Ovary (tissue), 9 donors: ENCODE data around the gene AZU1. TPM values are rescaled to one million over a fixed set of nuclear protein-coding genes. Genes with fewer than 3 reads are reported as not detected.

Source experiments
- DNase-seq, 5 donors: peaks; one replicate each; pipeline ENCODE4 v3.0.0-alpha.2; 2019 to 2020
- H3K27ac ChIP-seq, 2 donors: fragments of 200-600 bp; one replicate each; pipeline versions ENCODE4 v1.5.1 to v1.8.0; 2019 to 2022
- H3K27me3 ChIP-seq: fragments of 200-600 bp; one replicate; pipeline ENCODE4 v1.8.0; 2022
- H3K36me3 ChIP-seq: fragments of 200-600 bp; sonication (generic); one replicate; pipeline ENCODE4 v1.5.1; 2019
- H3K4me1 ChIP-seq: one replicate; pipeline ENCODE4 v1.8.1; 2013; ENCODE audit warnings: mild to moderate bottlenecking, moderate library complexity; ENCODE audit not compliant: insufficient read depth
- H3K4me3 ChIP-seq: fragments of 200-600 bp; sonication (generic); one replicate; pipeline ENCODE4 v1.5.1; 2017
- H3K9me3 ChIP-seq, 2 donors: fragments of 200-600 bp in 1 of 2; sonication (generic) in 1 of 2; one replicate each; pipeline versions ENCODE4 v1.5.1 to v1.8.1; 2013 to 2019; ENCODE audit warnings: mild to moderate bottlenecking in 1 of 2, moderate library complexity in 1 of 2
- EP300 ChIP-seq: sonication (generic); formaldehyde crosslinking; IDR thresholded peaks from one replicate; pipeline ENCODE4 v1.6.1; 2017; ENCODE audit warnings: antibody characterized with exemption
- POLR2A ChIP-seq: fragments of 450-650 bp; IDR thresholded peaks from one replicate; pipeline ENCODE4 v1.6.1; 2017; ENCODE audit warnings: antibody characterized with exemption, mild to moderate bottlenecking, moderate library complexity
- WGBS, 3 donors: extraction: QIAGEN DNeasy Blood & Tissue Kit in 1 of 3; methylation state at CpG; one replicate each; pipeline versions ENCODE4 v1.1.5 to v1.1.7; 2013 to 2017; 5-methylcytosine and 5-hydroxymethylcytosine counted together
- intact Hi-C, 4 donors: fragments of 100-400 bp; cut with DNase I; formaldehyde crosslinking; loops; one replicate each; pipeline versions ENCODE4 v1.11.0 to v1.15.1; 2022 to 2023
- polyA plus RNA-seq, 2 donors: library from polyadenylated mRNA; stranded (reverse); fragments of 200-250 nt in 1 of 2; fragments of 350-450 nt in 1 of 2; fragmentation: Illumina TruSeq in 1 of 2; extraction: RNeasy Lipid Tissue Mini Kit (QIAGEN cat#74804) in 1 of 2; gene quantifications; one replicate each; pipeline ENCODE4 v1.2.3, GENCODE V29; 2013 to 2014
- total RNA-seq, 7 donors: library from RNA; depleted of rRNA in 2 of 7; stranded (reverse); fragments of >200 nt in 2 of 7; fragmentation: NEBNext Ultra II Directional in 3 of 7; extraction: Animal tissue kit (Norgen Biotek cat#: 25700) in 3 of 7; gene quantifications; one replicate each; pipeline versions ENCODE4 v1.1.0 to v1.2.4, GENCODE V29; 2016 to 2023
- TF ChIP-seq, protein P1 (sequence below), 3 donors: fragments of 450-650 bp in 2 of 3; fragments of 200-600 bp in 1 of 3; IDR thresholded peaks; one replicate each; pipeline versions ENCODE4 v1.5.1 to v1.8.0; 2016 to 2022; ENCODE audit warnings: antibody characterized with exemption in 3 of 3, mild to moderate bottlenecking in 1 of 3
- donor health status: DM: no; HTN: no; CAD: no; lungs with moderate emphysema.
- donor health status: DM: no; HTN: no; CAD: no.
- donor health status: Bipolar disorder and iron deficiency.
- donor health status: DM: yes; HTN: yes; CAD: no.
- donor health status: DM: no; HTN: no; CAD: no.
- donor health status: DM: yes; HTN: yes; CAD: no.

AZU1 gene
- total and polyA plus RNA-seq, 9 donors, result 0.11 to 1.0 TPM; not detected in 7

DNA sequence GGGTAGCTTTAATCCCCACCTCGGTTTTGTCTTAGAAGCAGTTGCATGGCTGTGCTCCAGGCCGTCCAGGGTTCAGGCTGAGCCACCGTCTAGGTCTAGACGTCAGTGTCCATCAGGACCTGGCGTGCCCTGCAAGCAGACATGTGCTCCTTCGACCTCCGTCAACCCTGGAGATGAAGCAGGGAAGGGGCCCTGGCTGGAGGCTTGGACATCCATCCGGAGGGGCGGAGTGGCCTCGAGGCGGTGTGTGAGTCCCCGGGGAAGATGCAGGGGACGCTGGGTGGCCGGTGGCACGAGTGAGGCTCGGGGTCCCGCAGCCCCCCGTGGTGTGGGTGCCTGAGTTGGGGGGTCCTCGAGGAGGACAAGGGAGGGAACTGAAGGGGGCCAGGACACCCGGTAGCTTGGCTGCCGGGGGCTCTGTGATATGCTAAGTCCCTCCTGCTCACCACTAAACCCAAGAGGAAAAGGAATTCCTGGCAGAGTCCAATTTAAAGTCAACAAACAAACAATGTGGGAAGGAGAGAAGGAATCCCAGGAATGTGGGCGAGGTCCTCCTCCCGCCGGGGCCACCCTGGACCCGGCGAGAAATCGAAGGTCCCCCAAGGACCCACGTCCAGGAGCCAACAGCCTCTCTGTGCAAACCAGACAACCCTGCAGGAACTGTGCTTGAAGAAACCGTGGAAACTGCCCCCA is 45.3 kb upstream of the AZU1 start:
- no peak for DNase-seq
- no peak overlapping the region for H3K4me3 ChIP-seq
- WGBS, 3 donors, result 20 to 26% (median 25%) methylated on average over 28 to 29 of the region's 29 CpGs

GRCh38 chr19:782878-783668 is 44.6 kb upstream of the AZU1 start:
- H3K9me3 ChIP-seq, result no peaks in the 10 kb centered on the region
- no peak overlapping the region for H3K4me3 ChIP-seq
- TF ChIP-seq EP300 (no peak), POLR2A (no peak)
- TF ChIP-seq, protein P1, sequence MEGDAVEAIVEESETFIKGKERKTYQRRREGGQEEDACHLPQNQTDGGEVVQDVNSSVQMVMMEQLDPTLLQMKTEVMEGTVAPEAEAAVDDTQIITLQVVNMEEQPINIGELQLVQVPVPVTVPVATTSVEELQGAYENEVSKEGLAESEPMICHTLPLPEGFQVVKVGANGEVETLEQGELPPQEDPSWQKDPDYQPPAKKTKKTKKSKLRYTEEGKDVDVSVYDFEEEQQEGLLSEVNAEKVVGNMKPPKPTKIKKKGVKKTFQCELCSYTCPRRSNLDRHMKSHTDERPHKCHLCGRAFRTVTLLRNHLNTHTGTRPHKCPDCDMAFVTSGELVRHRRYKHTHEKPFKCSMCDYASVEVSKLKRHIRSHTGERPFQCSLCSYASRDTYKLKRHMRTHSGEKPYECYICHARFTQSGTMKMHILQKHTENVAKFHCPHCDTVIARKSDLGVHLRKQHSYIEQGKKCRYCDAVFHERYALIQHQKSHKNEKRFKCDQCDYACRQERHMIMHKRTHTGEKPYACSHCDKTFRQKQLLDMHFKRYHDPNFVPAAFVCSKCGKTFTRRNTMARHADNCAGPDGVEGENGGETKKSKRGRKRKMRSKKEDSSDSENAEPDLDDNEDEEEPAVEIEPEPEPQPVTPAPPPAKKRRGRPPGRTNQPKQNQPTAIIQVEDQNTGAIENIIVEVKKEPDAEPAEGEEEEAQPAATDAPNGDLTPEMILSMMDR (IDR thresholded peaks at IDR 0.05), result no peak
- no peaks in the 10 kb centered on the region for H3K36me3 ChIP-seq
- DNase-seq, result no peak
- intact Hi-C loops, result no loop called here
- H3K4me1 ChIP-seq, result peaks cover 4% of the 10 kb centered on the region
- WGBS, 3 donors, result 45 to 54% (median 53%) methylated on average over 30 of the region's 30 CpGs
- no peaks in the 10 kb centered on the region for H3K27me3 ChIP-seq
- no peak overlapping the region for H3K27ac ChIP-seq

More for the DNA sequence above, 45.3 kb upstream of the AZU1 start:
- Histone ChIP-seq H3K27ac (no peak overlapping the region), H3K36me3 (no peaks in the 10 kb centered on the region), H3K27me3 (no peaks in the 10 kb centered on the region), H3K4me1 (peaks cover 4% of the 10 kb centered on the region), H3K9me3 (no peaks in the 10 kb centered on the region)
- TF ChIP-seq EP300 (no peak), POLR2A (no peak)
- TF ChIP-seq, protein P1 (IDR thresholded peaks at IDR 0.05), result no peak
- intact Hi-C loops, result no loop called here

DNA sequence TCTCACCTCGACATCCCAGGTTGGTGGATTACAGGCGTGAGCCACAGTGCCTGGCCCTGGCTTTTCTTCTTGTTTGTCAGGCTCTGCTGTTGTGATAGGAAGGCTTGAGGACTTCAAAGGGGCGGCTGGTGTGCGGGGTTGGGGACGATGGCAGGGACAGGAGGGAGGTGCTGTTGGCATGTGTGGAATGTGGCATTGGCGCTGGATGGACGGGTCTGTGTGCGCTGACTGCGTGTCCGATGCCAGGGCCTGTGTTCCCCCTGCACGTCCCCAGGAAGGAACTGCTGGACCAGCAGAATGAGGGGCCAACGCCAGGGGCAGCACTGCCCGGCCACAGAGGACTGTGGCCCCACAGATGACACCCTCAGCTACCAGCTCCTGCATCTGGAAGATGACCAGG is 43.1 kb upstream of the AZU1 start:
- intact Hi-C loops, result no loop called here
- Histone ChIP-seq H3K27me3 (no peaks in the 10 kb centered on the region), H3K27ac (no peak overlapping the region), H3K9me3 (no peaks in the 10 kb centered on the region), H3K4me1 (peaks cover 4% of the 10 kb centered on the region), H3K4me3 (no peak overlapping the region), H3K36me3 (no peaks in the 10 kb centered on the region)
- TF ChIP-seq, protein P1 (IDR thresholded peaks at IDR 0.05), result no peak
- TF ChIP-seq EP300, result no peak
- no peak for TF ChIP-seq POLR2A
- DNase-seq, result no peak
- 85 to 87% (median 86%) methylated on average over 13 of the region's 13 CpGs for WGBS, 3 donors

- intact Hi-C loops, result no loop called here
- no peaks in the 10 kb centered on the region for H3K4me1 ChIP-seq
- H3K36me3 ChIP-seq, result no peaks in the 10 kb centered on the region
- H3K4me3 ChIP-seq, result no peak overlapping the region
- no peaks in the 10 kb centered on the region for H3K27me3 ChIP-seq
- no peaks in the 10 kb centered on the region for H3K9me3 ChIP-seq
- TF ChIP-seq POLR2A (no peak), EP300 (no peak)
- TF ChIP-seq, protein P1 (IDR thresholded peaks at IDR 0.05), result no peak
- WGBS, 3 donors, result 92 to 98% (median 95%) methylated on average over 15 to 16 of the region's 16 CpGs
- no peak overlapping the region for H3K27ac ChIP-seq
- DNase-seq, result no peak
Measured at GRCh38 chr19:787536-787935, 40.1 kb upstream of the AZU1 start.
